Caco-2 (cell line): ENCODE measurements around the gene PLCXD3. TPM values are rescaled to one million over a fixed set of nuclear protein-coding genes. Genes with fewer than 3 reads are reported as not detected.

ENCODE experiments used
- BruUV-seq: library from RNA; stranded (reverse); fragments of 400-500 nt; replicated peaks from 2 replicates; lab custom pipeline; 2021; lab: Mats Ljungman, UMichigan
- CTCF ChIA-PET: fragments of 300-600 bp; sonication (Branson Sonifier 250); formaldehyde crosslinking; loops from one replicate; lab custom pipeline; 2022; ENCODE audit warnings: antibody characterized with exemption; lab: Charles Lee
- POLR2A ChIA-PET: fragments of 300-600 bp; sonication (Branson Sonifier 250); formaldehyde crosslinking; loops from one replicate; lab custom pipeline; 2022; ENCODE audit warnings: antibody characterized with exemption; lab: Charles Lee
- DNase-seq, 2 experiments: peaks; one replicate each; pipeline versions ENCODE4 v3.0.0 to v3.0.0-alpha.2; 2020 to 2022
- H3K27me3 ChIP-seq: replicated peaks from 2 replicates; pipeline ENCODE4 v1.6.0; 2011; ENCODE audit warnings: low read length; ENCODE audit not compliant: control insufficient read depth, insufficient read depth
- H3K36me3 ChIP-seq: 2 replicates; pipeline ENCODE4 v1.5.1; 2011; ENCODE audit warnings: low read length; ENCODE audit not compliant: control insufficient read depth, insufficient read depth
- H3K4me1 ChIP-seq: fragments of 250-450 bp; sonication (Bioruptor Pico); 2 replicates; pipeline ENCODE4 v1.5.1; 2020; ENCODE audit warnings: mild to moderate bottlenecking
- H3K4me3 ChIP-seq: 2 replicates; pipeline ENCODE4 v1.5.1; 2011; ENCODE audit warnings: low read depth, mild to moderate bottlenecking, control low read depth, low read length
- H3K9me3 ChIP-seq: fragments of 250-450 bp; sonication (Bioruptor Pico); 2 replicates; pipeline ENCODE4 v1.5.1; 2020; ENCODE audit warnings: mild to moderate bottlenecking, moderate library complexity
- H3K27ac Mint-ChIP-seq: one replicate; pipeline ENCODE4 v1.8.0; 2022; ENCODE audit warnings: mixed read lengths; ENCODE audit not compliant: unreplicated experiment
- H3K27me3 Mint-ChIP-seq: one replicate; pipeline ENCODE4 v1.8.0; 2022; ENCODE audit warnings: mixed read lengths; ENCODE audit not compliant: insufficient read depth, unreplicated experiment
- H3K36me3 Mint-ChIP-seq: one replicate; pipeline ENCODE4 v1.8.0; 2022; ENCODE audit warnings: mild to moderate bottlenecking, mixed read lengths; ENCODE audit not compliant: insufficient read depth, unreplicated experiment
- H3K4me1 Mint-ChIP-seq: one replicate; pipeline ENCODE4 v1.8.0; 2022; ENCODE audit warnings: low read depth, mixed read lengths; ENCODE audit not compliant: unreplicated experiment
- H3K4me3 Mint-ChIP-seq: one replicate; pipeline ENCODE4 v1.8.0; 2022; ENCODE audit warnings: mild to moderate bottlenecking, moderate library complexity, mixed read lengths; ENCODE audit not compliant: unreplicated experiment
- H3K9me3 Mint-ChIP-seq: one replicate; pipeline ENCODE4 v1.8.0; 2022; ENCODE audit warnings: mixed read lengths; ENCODE audit not compliant: unreplicated experiment
- intact Hi-C: fragments of 100-400 bp; cut with micrococcal nuclease; formaldehyde crosslinking; loops from one replicate; pipeline ENCODE4 v1.10.0; 2022; ENCODE audit not compliant: unreplicated experiment
- total RNA-seq: library from RNA; stranded (reverse); gene quantifications from 2 replicates; pipeline ENCODE4 v1.2.3, GENCODE V29; 2022
- TF ChIP-seq, protein P1 (sequence below), 2 experiments: fragments of 200-600 bp in 1 of 2; IDR thresholded peaks; 1 replicate in 1 of 2; 2 replicates in 1 of 2; pipeline versions ENCODE4 v1.5.1 to v1.8.0; 2011 to 2022; ENCODE audit warnings: antibody characterized with exemption in 1 of 2, control low read depth in 1 of 2, inconsistent platforms in 1 of 2, low read depth in 1 of 2, low read length in 1 of 2, mild to moderate bottlenecking in 1 of 2, moderate library complexity in 1 of 2; ENCODE audit not compliant: insufficient read depth in 1 of 2, severe bottlenecking in 1 of 2, unreplicated experiment in 1 of 2

Gene PLCXD3
- total RNA-seq, 1 experiment from 2014 or later = 0.20 TPM

DNA sequence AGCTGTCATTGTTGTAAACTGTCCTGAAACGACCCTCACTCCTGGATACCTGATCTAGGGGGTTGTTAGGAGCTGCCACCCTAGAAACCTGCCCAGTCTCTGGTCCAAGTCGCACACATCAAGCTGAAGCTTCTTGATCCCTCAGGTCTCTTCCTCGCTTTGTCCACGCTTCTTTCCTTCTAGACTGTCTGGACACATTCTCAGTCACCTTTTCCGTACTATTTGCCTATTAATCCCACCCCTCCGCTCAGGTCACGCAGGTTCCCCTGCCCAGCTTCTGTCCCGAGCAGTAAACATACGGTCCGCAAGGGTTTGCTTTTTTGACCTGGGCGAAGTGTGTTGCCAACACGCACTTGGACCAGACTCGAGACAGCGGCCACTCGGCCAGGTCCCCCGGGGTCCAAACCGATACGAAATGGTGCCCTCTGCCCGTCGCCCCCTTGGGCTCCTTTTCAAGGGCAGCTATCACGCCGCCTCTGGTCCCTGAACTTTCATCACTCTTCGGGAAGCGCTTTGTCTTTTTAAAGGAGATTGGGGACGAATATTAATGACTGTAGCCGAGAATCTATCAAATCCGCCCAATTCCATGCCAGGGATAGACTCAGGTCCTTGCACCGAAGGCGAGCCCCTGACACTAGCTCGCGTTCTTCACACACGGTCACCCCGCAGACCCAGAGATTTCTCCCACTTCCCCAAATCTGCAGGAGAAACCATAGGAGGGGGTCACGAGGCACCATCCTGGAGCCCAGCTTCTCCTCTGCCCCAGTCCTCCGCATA, 814 bp downstream of the PLCXD3 start:
- Mint-ChIP-seq H3K36me3 (no peaks in the 10 kb centered on the region), H3K27ac (no peak overlapping the region), H3K27me3 (peaks cover 3% of the 10 kb centered on the region), H3K9me3 (no peaks in the 10 kb centered on the region), H3K4me1 (no peaks in the 10 kb centered on the region), H3K4me3 (peak overlapping the region; percentile 71)
- POLR2A ChIA-PET = no interaction called here
- no peak overlapping the region for H3K4me3 ChIP-seq
- intact Hi-C loops = no loop called here
- no peaks in the 10 kb centered on the region for H3K27me3 ChIP-seq
- no peaks in the 10 kb centered on the region for H3K36me3 ChIP-seq
- no TSS peak for BruUV-seq
- TF ChIP-seq, protein P1, sequence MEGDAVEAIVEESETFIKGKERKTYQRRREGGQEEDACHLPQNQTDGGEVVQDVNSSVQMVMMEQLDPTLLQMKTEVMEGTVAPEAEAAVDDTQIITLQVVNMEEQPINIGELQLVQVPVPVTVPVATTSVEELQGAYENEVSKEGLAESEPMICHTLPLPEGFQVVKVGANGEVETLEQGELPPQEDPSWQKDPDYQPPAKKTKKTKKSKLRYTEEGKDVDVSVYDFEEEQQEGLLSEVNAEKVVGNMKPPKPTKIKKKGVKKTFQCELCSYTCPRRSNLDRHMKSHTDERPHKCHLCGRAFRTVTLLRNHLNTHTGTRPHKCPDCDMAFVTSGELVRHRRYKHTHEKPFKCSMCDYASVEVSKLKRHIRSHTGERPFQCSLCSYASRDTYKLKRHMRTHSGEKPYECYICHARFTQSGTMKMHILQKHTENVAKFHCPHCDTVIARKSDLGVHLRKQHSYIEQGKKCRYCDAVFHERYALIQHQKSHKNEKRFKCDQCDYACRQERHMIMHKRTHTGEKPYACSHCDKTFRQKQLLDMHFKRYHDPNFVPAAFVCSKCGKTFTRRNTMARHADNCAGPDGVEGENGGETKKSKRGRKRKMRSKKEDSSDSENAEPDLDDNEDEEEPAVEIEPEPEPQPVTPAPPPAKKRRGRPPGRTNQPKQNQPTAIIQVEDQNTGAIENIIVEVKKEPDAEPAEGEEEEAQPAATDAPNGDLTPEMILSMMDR (IDR thresholded peaks at IDR 0.05; ENCODE audit: insufficient read depth in 1 of 2, low read depth in 1 of 2, low read length in 1 of 2, severe bottlenecking in 1 of 2, unreplicated experiment in 1 of 2) = no peak
- H3K4me1 ChIP-seq = 0 out of 2 replicates have a peak, but pooled peaks cover 3% of the 10 kb centered on the region
- no peaks in the 10 kb centered on the region for H3K9me3 ChIP-seq
- DNase-seq = no peak
- CTCF ChIA-PET = no interaction called here

- no peak for DNase-seq
- POLR2A ChIA-PET = no interaction called here
- TF ChIP-seq, protein P1 (IDR thresholded peaks at IDR 0.05; ENCODE audit: insufficient read depth in 1 of 2, low read depth in 1 of 2, low read length in 1 of 2, severe bottlenecking in 1 of 2, unreplicated experiment in 1 of 2) = no peak
- intact Hi-C loops = no loop called here
- Histone ChIP-seq H3K4me3 (no peak overlapping the region), H3K4me1 (0 out of 2 replicates have a peak, but pooled peaks cover 3% of the 10 kb centered on the region), H3K27me3 (no peaks in the 10 kb centered on the region), H3K36me3 (no peaks in the 10 kb centered on the region), H3K9me3 (no peaks in the 10 kb centered on the region)
- H3K27me3 Mint-ChIP-seq = peaks cover 3% of the 10 kb centered on the region
- no peaks in the 10 kb centered on the region for H3K4me1 Mint-ChIP-seq
- CTCF ChIA-PET = no interaction called here
- BruUV-seq = no TSS peak
- H3K4me3 Mint-ChIP-seq = no peak overlapping the region
- H3K36me3 Mint-ChIP-seq = no peaks in the 10 kb centered on the region
- H3K27ac Mint-ChIP-seq = no peak overlapping the region
- H3K9me3 Mint-ChIP-seq = no peaks in the 10 kb centered on the region
Measured at GRCh38 chr5:41508696-41509398, 1.6 kb downstream of the PLCXD3 start.

GRCh38 chr5:41508186-41508585, 2.2 kb downstream of the PLCXD3 start:
- H3K9me3 ChIP-seq = no peaks in the 10 kb centered on the region
- intact Hi-C loops = no loop called here
- ChIA-PET POLR2A (no interaction called here), CTCF (no interaction called here)
- H3K36me3 ChIP-seq = no peaks in the 10 kb centered on the region
- no peak overlapping the region for H3K27ac Mint-ChIP-seq
- H3K4me3 Mint-ChIP-seq = no peak overlapping the region
- BruUV-seq = no TSS peak
- no peaks in the 10 kb centered on the region for H3K36me3 Mint-ChIP-seq
- no peak for DNase-seq
- H3K4me1 Mint-ChIP-seq = no peaks in the 10 kb centered on the region
- TF ChIP-seq, protein P1 (IDR thresholded peaks at IDR 0.05; ENCODE audit: insufficient read depth in 1 of 2, low read depth in 1 of 2, low read length in 1 of 2, severe bottlenecking in 1 of 2, unreplicated experiment in 1 of 2) = no peak
- no peaks in the 10 kb centered on the region for H3K9me3 Mint-ChIP-seq
- H3K4me1 ChIP-seq = 0 out of 2 replicates have a peak, but pooled peaks cover 3% of the 10 kb centered on the region
- no peaks in the 10 kb centered on the region for H3K27me3 ChIP-seq
- H3K27me3 Mint-ChIP-seq = peaks cover 3% of the 10 kb centered on the region
- H3K4me3 ChIP-seq = no peak overlapping the region
